DND-41 (cell line): ENCODE data around the gene MICB.
A peak's percentile ranks its signal among the peaks of the same experiment; 100 is the strongest.
"Not testable (repeated sequence)": the region's sequence is repeated elsewhere in the genome, so short reads cannot be mapped to it uniquely, and the experiment has no call there.

ENCODE experiments used
- ATAC-seq: fragments of 200-7000 bp; cut with Tn5 transposase; 3 replicates; pipeline ENCODE4 v1.9.1; 2021; ENCODE audit warnings: low read depth; ENCODE audit not compliant: insufficient read depth
- DNase-seq: peaks from one replicate; pipeline ENCODE4 v3.0.0-alpha.2; 2020
- H2AFZ ChIP-seq: 2 replicates; pipeline ENCODE4 v1.6.0; 2012; ENCODE audit warnings: low read depth, low read length
- H3K27ac ChIP-seq: 2 replicates; pipeline ENCODE4 v1.5.1; 2012; ENCODE audit warnings: low read length, inconsistent platforms
- H3K27me3 ChIP-seq: fragments of 200-600 bp; sonication (generic); 2 replicates; pipeline ENCODE4 v1.6.0; 2012; ENCODE audit warnings: low read length, mild to moderate bottlenecking, inconsistent platforms; ENCODE audit not compliant: insufficient read depth, poor library complexity
- H3K36me3 ChIP-seq: 2 replicates; pipeline ENCODE4 v1.5.1; 2012; ENCODE audit warnings: low read length, inconsistent platforms; ENCODE audit not compliant: insufficient read depth
- H3K4me1 ChIP-seq: 2 replicates; pipeline ENCODE4 v1.5.1; 2012; ENCODE audit warnings: mild to moderate bottlenecking, low read length; ENCODE audit not compliant: insufficient read depth
- H3K4me2 ChIP-seq: 2 replicates; pipeline ENCODE4 v1.6.0; 2012; ENCODE audit warnings: mild to moderate bottlenecking, moderate library complexity, low read length, inconsistent platforms; ENCODE audit not compliant: insufficient read depth
- H3K4me3 ChIP-seq, 2 experiments: fragments of 200-600 bp in 1 of 2; shearing (Covaris generic) in 1 of 2; 2 replicates each; pipeline ENCODE4 v1.5.1; 2012 to 2016; ENCODE audit warnings: inconsistent platforms in 2 of 2, low read length in 2 of 2, mild to moderate bottlenecking in 2 of 2, low read depth in 1 of 2, moderate library complexity in 1 of 2
- H3K79me2 ChIP-seq: 2 replicates; pipeline ENCODE4 v1.6.0; 2012; ENCODE audit warnings: low read length, inconsistent platforms; ENCODE audit not compliant: insufficient read depth
- H3K9ac ChIP-seq: 2 replicates; pipeline ENCODE4 v1.6.0; 2012; ENCODE audit warnings: low read depth, mild to moderate bottlenecking, inconsistent platforms, low read length, moderate library complexity
- H3K9me3 ChIP-seq: 2 replicates; pipeline ENCODE4 v1.5.1; 2012; ENCODE audit warnings: low read length, moderate library complexity, mild to moderate bottlenecking, inconsistent platforms; ENCODE audit not compliant: insufficient read depth, severe bottlenecking
- H4K20me1 ChIP-seq: 2 replicates; pipeline ENCODE4 v1.6.0; 2012; ENCODE audit warnings: low read length; ENCODE audit not compliant: insufficient read depth
- EZH2 ChIP-seq: IDR thresholded peaks from 3 replicates; pipeline ENCODE4 v1.6.1; 2012; ENCODE audit warnings: borderline replicate concordance, low read depth, mild to moderate bottlenecking, moderate library complexity, low read length, inconsistent platforms; ENCODE audit not compliant: severe bottlenecking
- TF ChIP-seq, protein P1 (sequence below): IDR thresholded peaks from 2 replicates; pipeline ENCODE4 v1.5.1; 2012; ENCODE audit warnings: borderline replicate concordance, low read length, moderate library complexity, mild to moderate bottlenecking; ENCODE audit not compliant: poor library complexity, severe bottlenecking; ENCODE audit errors: extremely low read depth

Gene MICB

DNA sequence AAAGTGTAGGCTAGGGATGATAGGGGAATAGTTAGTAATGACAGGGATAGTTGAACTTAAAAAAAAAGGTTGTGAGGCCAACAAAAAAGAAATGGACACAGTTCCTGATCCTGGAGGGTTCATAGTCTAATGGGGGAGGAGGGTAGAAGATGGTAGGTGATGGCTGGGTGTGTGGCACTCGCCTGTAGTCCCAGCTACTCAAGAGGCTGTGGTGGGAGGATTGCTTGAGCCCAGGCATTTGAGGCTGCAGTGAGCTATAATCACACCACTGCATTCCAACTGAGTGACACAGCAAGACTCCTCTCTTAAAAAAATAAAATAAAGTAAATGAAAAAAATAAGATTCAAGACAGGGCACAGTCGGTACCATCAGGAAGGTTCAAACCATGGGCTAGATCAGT is 2.4 kb upstream of the MICB start:
- H3K4me2 ChIP-seq, result peak overlapping the region; percentile 94
- DNase-seq (no peak), ATAC-seq (no peak)
- H3K79me2 ChIP-seq, result peaks cover 86% of the 10 kb centered on the region
- no peaks in the 10 kb centered on the region for H3K27me3 ChIP-seq
- H3K4me3 ChIP-seq, result peak overlapping the region; percentile 66 to 88; a peak in 3 of 4 replicates
- peaks cover 25% of the 10 kb centered on the region for H4K20me1 ChIP-seq
- no peaks in the 10 kb centered on the region for H3K9me3 ChIP-seq
- peaks cover 74% of the 10 kb centered on the region for H3K4me1 ChIP-seq
- H3K36me3 ChIP-seq, result no peaks in the 10 kb centered on the region; the same call in 1 of the 2 replicates
- TF ChIP-seq, protein P1, sequence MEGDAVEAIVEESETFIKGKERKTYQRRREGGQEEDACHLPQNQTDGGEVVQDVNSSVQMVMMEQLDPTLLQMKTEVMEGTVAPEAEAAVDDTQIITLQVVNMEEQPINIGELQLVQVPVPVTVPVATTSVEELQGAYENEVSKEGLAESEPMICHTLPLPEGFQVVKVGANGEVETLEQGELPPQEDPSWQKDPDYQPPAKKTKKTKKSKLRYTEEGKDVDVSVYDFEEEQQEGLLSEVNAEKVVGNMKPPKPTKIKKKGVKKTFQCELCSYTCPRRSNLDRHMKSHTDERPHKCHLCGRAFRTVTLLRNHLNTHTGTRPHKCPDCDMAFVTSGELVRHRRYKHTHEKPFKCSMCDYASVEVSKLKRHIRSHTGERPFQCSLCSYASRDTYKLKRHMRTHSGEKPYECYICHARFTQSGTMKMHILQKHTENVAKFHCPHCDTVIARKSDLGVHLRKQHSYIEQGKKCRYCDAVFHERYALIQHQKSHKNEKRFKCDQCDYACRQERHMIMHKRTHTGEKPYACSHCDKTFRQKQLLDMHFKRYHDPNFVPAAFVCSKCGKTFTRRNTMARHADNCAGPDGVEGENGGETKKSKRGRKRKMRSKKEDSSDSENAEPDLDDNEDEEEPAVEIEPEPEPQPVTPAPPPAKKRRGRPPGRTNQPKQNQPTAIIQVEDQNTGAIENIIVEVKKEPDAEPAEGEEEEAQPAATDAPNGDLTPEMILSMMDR, result no peak
- TF ChIP-seq EZH2, result no peak
- peak overlapping the region; percentile 97; the same call in 1 of the 2 replicates for H2AFZ ChIP-seq
- peak overlapping the region; percentile 88 for H3K27ac ChIP-seq
- peak overlapping the region; percentile 89 for H3K9ac ChIP-seq

DNA sequence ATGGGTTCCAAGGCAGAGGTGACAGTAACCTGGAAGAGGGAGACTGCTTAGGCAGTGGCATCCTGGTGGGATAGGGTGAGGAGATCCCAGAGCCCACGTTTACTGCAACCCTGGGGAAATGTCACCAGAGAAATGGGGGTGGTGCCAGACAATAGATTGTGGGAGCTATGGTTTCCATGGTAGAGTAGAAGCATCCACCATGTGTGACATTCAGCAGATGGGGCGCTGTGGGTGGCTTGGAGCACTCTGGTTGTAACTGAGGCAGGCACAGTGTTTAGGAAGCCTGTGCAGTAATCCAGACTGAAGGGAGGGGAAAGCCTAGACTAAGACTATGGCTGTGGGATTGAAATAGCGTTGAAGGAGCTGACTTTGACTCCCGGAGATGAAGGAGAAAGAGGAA is 1.1 kb upstream of the MICB start:
- peaks cover 31% of the 10 kb centered on the region for H4K20me1 ChIP-seq
- peaks cover 64% of the 10 kb centered on the region for H3K4me1 ChIP-seq
- peak overlapping the region; percentile 94 for H3K4me2 ChIP-seq
- not testable (repeated sequence) for H2AFZ ChIP-seq, H3K9me3 ChIP-seq, H3K27me3 ChIP-seq, H3K36me3 ChIP-seq, ATAC-seq, DNase-seq
- peak overlapping the region; percentile 53; the same call in 1 of the 2 replicates for H3K27ac ChIP-seq
- peak overlapping the region; percentile 56 for H3K9ac ChIP-seq
- H3K79me2 ChIP-seq, result peaks cover 89% of the 10 kb centered on the region
- H3K4me3 ChIP-seq, result peak overlapping the region in 1 of 2 experiments; percentile 76; a peak in 2 of 4 replicates

DNA sequence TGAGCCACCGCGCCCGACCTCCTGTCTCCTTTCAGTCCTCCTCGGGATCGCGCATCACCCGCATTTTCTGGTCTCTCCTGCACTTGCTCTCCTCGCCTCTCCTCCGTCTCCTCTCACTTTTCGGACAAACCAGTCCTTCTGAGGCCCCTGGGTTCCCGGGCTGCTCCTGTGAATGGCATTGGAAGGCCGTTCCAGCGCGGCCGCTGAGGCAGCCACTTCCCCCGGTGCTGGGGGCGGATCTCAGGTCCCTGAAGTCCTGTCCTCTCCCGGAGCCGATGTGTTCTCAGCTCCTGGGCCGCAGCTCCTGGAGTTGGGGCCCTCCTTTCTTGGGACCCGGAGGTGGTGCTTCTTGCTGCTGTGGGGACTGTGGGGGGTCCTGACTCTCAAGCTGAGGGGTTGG is 803 bp downstream of the MICB start:
- Histone ChIP-seq H3K9me3 (no peaks in the 10 kb centered on the region), H3K4me1 (peaks cover 45% of the 10 kb centered on the region), H3K79me2 (peaks cover 92% of the 10 kb centered on the region), H3K27ac (no peak overlapping the region), H3K9ac (peak overlapping the region; percentile 56), H3K36me3 (no peaks in the 10 kb centered on the region; the same call in 1 of the 2 replicates), H4K20me1 (peaks cover 41% of the 10 kb centered on the region), H3K4me3 (peak overlapping the region; percentile 15 to 55; a peak in 3 of 4 replicates), H3K4me2 (peak overlapping the region; percentile 94), H3K27me3 (no peaks in the 10 kb centered on the region), H2AFZ (no peak overlapping the region)
- ATAC-seq, result no peak
- no peak for DNase-seq
- TF ChIP-seq, protein P1, result no peak
- TF ChIP-seq EZH2, result no peak

DNA sequence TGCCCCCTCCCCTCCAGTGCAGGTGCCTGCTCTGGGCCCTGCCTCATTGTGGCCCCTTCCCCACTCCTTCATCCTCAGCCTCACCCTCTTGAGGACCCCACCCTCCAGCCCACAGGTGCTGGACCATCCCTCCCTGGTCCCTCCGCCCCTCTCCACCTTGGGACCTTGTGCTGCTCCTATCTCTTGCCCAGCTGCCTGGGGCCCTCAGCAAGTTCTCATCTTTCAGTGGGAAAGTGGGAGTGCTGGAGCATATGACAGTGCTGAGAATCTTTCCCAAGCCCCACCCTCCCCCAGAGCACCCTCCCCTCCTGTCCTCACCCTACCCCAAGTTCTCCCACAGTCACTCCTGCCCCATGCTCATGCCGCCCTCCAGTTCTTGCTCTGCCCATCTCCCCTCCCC is 1.7 kb downstream of the MICB start:
- not testable (repeated sequence) for H3K27ac ChIP-seq, H3K9me3 ChIP-seq, H3K4me3 ChIP-seq, H3K36me3 ChIP-seq, ATAC-seq, DNase-seq, H2AFZ ChIP-seq, H3K27me3 ChIP-seq
- Histone ChIP-seq H3K79me2 (peaks cover 93% of the 10 kb centered on the region), H3K4me2 (peak overlapping the region; percentile 94; the same call in 1 of the 2 replicates), H4K20me1 (peaks cover 42% of the 10 kb centered on the region), H3K4me1 (peaks cover 44% of the 10 kb centered on the region), H3K9ac (peak overlapping the region; percentile 56; the same call in 1 of the 2 replicates)
